Measurements from ENCODE around the gene BCL2L14. TPM values are rescaled to one million over a fixed set of nuclear protein-coding genes. Genes with fewer than 3 reads are reported as not detected.

Gene BCL2L14
- total and polyA plus RNA-seq, 9 of the 15 experiments (the other 6 are each of a cell fraction or from before 2014, with no cell fraction given) = not detected

- peaks cover 5% of the 10 kb centered on the region in 2 experiments; a peak in 3 of 5 replicates for H3K4me1 ChIP-seq (replicated peaks in 1 of 2; ENCODE audit: control insufficient read depth in 2 of 2, insufficient read depth in 2 of 2, low read length in 2 of 2)
- 7% methylated on average over 12 of the region's 21 CpGs for WGBS (ENCODE audit: insufficient coverage, low coverage, missing lambda C conversion rate)
- TF ChIP-seq CEBPZ (IDR thresholded peaks at IDR 0.05; ENCODE audit: borderline replicate concordance, low read depth, low read length) = no peak
- no peak for TF ChIP-seq ZNF589 (CRISPR knock-in tag; IDR thresholded peaks at IDR 0.05; ENCODE audit: low read depth)
- TF ChIP-seq ATF3 (IDR thresholded peaks at IDR 0.05) = no peak
- no peak for TF ChIP-seq ATF3 (CRISPR knock-in tag; conservative IDR thresholded peaks at IDR 0.05)
- no peak for TF ChIP-seq RBM17 (IDR thresholded peaks at IDR 0.05; ENCODE audit: borderline replicate concordance, low read depth, low read length)
- TF ChIP-seq ZNF124 (CRISPR knock-in tag; IDR thresholded peaks at IDR 0.05) = no peak
- no peak for TF ChIP-seq ZKSCAN8 (CRISPR knock-in tag; IDR thresholded peaks at IDR 0.05)
- TF ChIP-seq ZNF3 (CRISPR knock-in tag; IDR thresholded peaks at IDR 0.05) = no peak
- no peak for TF ChIP-seq ZBTB9 (CRISPR knock-in tag; IDR thresholded peaks at IDR 0.05)
- no peak for TF ChIP-seq KLF13 (tag; IDR thresholded peaks at IDR 0.05; ENCODE audit: borderline replicate concordance, low read depth)
- TF ChIP-seq HCFC1 (IDR thresholded peaks at IDR 0.05; ENCODE audit: low read depth, low read length) = no peak
- no peak for TF ChIP-seq YY1 (IDR thresholded peaks at IDR 0.05; ENCODE audit: borderline replicate concordance in 1 of 3, control insufficient read depth in 1 of 3, extremely low read depth in 1 of 3, insufficient read depth in 3 of 3, insufficient read length in 1 of 3, insufficient replicate concordance in 2 of 3, low read depth in 1 of 3, low read length in 2 of 3)
- TF ChIP-seq WHSC1 (IDR thresholded peaks at IDR 0.05; ENCODE audit: low read length) = no peak
- TF ChIP-seq ZC3H8 (IDR thresholded peaks at IDR 0.05) = no peak
- TF ChIP-seq NFATC3 (IDR thresholded peaks at IDR 0.05) = no peak
Measured at GRCh38 chr12:12072064-12072760, 1.5 kb downstream of the BCL2L14 start.

More at GRCh38 chr12:12072064-12072760, 1.5 kb downstream of the BCL2L14 start:
- no peak overlapping the region for H3K27ac ChIP-seq (ENCODE audit: extremely low read depth, low read depth, low read length)
- intact Hi-C loops (cut with micrococcal nuclease) = no loop called here
- H3K9me3 ChIP-seq (replicated peaks; ENCODE audit: control insufficient read depth, insufficient read depth, low read depth, low read length) = no peaks in the 10 kb centered on the region
- H2AFZ ChIP-seq (ENCODE audit: low read depth, low read length) = peak overlapping the region; percentile 45; the same call in 1 of the 2 replicates
- H4K20me1 ChIP-seq (replicated peaks; ENCODE audit: control insufficient read depth, insufficient read depth, low read length) = no peaks in the 10 kb centered on the region
- peaks cover 4 to 25% of the 10 kb centered on the region in 2 experiments for H3K27me3 ChIP-seq (ENCODE audit: control insufficient read depth in 2 of 2, insufficient read depth in 2 of 2, low read length in 2 of 2)
- ATAC-seq = peak; percentile 59
- no peaks in the 10 kb centered on the region for H3K79me2 ChIP-seq (ENCODE audit: control insufficient read depth, insufficient read depth, low read length)
- DNase-seq (ENCODE audit: extremely low read depth in 1 of 4, low spot score in 3 of 4) = no peak
- FAIRE-seq = no peak
- H3K4me2 ChIP-seq (ENCODE audit: insufficient read depth, low read length) = no peak overlapping the region
- no TSS peak for BruUV-seq (replicated peaks)
- CTCF ChIA-PET (ENCODE audit: low intra/inter-chr PET ratio) = no interaction called here
- H3K9ac ChIP-seq (ENCODE audit: insufficient read depth in 1 of 2, low read depth in 2 of 2, low read length in 2 of 2) = peak overlapping the region in 1 of 2 experiments; percentile 55; a peak in 2 of 4 replicates
- no peaks in the 10 kb centered on the region for H3K9me1 ChIP-seq (ENCODE audit: control insufficient read depth, insufficient read depth, low read length)
- H3K36me3 ChIP-seq (ENCODE audit: control insufficient read depth, insufficient read depth, low read length) = no peaks in the 10 kb centered on the region
- in situ Hi-C loops (cut with MboI) = no loop called here
- no peak overlapping the region for H3K4me3 ChIP-seq
- POLR2A ChIA-PET = no interaction called here

All from K562 (cell line).